GM23338 (cell line): ENCODE results near the gene HHAT. TPM values are rescaled to one million over a fixed set of nuclear protein-coding genes. Genes with fewer than 3 reads are reported as not detected.

ENCODE experiments used
- ATAC-seq: fragments of 200-7000 bp; cut with Tn5 transposase; 3 replicates; pipeline ENCODE4 v1.9.1; 2020
- DNase-seq: peaks from one replicate; pipeline ENCODE4 v3.0.0-alpha.2; 2015; ENCODE audit warnings: low spot score
- H2AFZ ChIP-seq: fragments of 200-600 bp; sonication (generic); 2 replicates; pipeline ENCODE4 v1.8.0; 2016; ENCODE audit warnings: antibody characterized with exemption, mild to moderate bottlenecking, moderate library complexity
- H3F3A ChIP-seq: fragments of 200-600 bp; sonication (generic); replicated peaks from 2 replicates; pipeline ENCODE4 v1.8.0; 2017; ENCODE audit warnings: antibody characterized with exemption, mixed run types, low read depth
- H3K27ac ChIP-seq: fragments of 200-600 bp; sonication (generic); 2 replicates; pipeline ENCODE4 v1.6.1; 2016; ENCODE audit warnings: low read depth
- H3K27me3 ChIP-seq: fragments of 200-600 bp; sonication (generic); 2 replicates; pipeline ENCODE4 v1.8.0; 2016; ENCODE audit warnings: mild to moderate bottlenecking, mixed run types, moderate library complexity; ENCODE audit not compliant: insufficient read depth
- H3K36me3 ChIP-seq: fragments of 200-600 bp; sonication (generic); 2 replicates; pipeline ENCODE4 v1.8.0; 2016; ENCODE audit warnings: mild to moderate bottlenecking; ENCODE audit not compliant: insufficient read depth
- H3K4me1 ChIP-seq: fragments of 200-600 bp; sonication (generic); 2 replicates; pipeline ENCODE4 v1.8.0; 2016; ENCODE audit warnings: mild to moderate bottlenecking, moderate library complexity; ENCODE audit not compliant: insufficient read depth
- H3K4me2 ChIP-seq: fragments of 200-600 bp; sonication (generic); 2 replicates; pipeline ENCODE4 v1.7.1; 2017; ENCODE audit warnings: mixed run types
- H3K4me3 ChIP-seq: fragments of 200-600 bp; sonication (generic); 2 replicates; pipeline ENCODE4 v1.6.1; 2016; ENCODE audit warnings: mixed run types
- H3K79me2 ChIP-seq: fragments of 200-600 bp; sonication (generic); replicated peaks from 2 replicates; pipeline ENCODE4 v1.8.0; 2017; ENCODE audit warnings: mild to moderate bottlenecking; ENCODE audit not compliant: insufficient read depth
- H3K9me2 ChIP-seq: fragments of 200-600 bp; sonication (generic); 2 replicates; pipeline ENCODE4 v1.8.0; 2017; ENCODE audit not compliant: insufficient read depth
- H4K20me1 ChIP-seq: fragments of 200-600 bp; sonication (generic); replicated peaks from 2 replicates; pipeline ENCODE4 v1.8.0; 2017; ENCODE audit warnings: mild to moderate bottlenecking; ENCODE audit not compliant: insufficient read depth
- H3K27ac Mint-ChIP-seq: 2 replicates; pipeline ENCODE4 v1.8.0; 2020; ENCODE audit warnings: inconsistent platforms, mild to moderate bottlenecking, moderate library complexity, mixed read lengths
- H3K27me3 Mint-ChIP-seq: 3 replicates; pipeline ENCODE4 v1.8.0; 2022; ENCODE audit warnings: low read depth, mild to moderate bottlenecking, moderate library complexity, mixed read lengths, inconsistent platforms; ENCODE audit not compliant: insufficient read depth, poor library complexity
- H3K36me3 Mint-ChIP-seq: 3 replicates; pipeline ENCODE4 v1.8.0; 2021; ENCODE audit warnings: low read depth, mild to moderate bottlenecking, inconsistent platforms, moderate library complexity, mixed read lengths
- H3K4me1 Mint-ChIP-seq: 3 replicates; pipeline ENCODE4 v1.8.0; 2020; ENCODE audit warnings: mild to moderate bottlenecking, inconsistent platforms, mixed read lengths
- H3K4me3 Mint-ChIP-seq: 3 replicates; pipeline ENCODE4 v1.8.0; 2021; ENCODE audit warnings: moderate library complexity, mild to moderate bottlenecking, inconsistent platforms, mixed read lengths
- H3K9me3 Mint-ChIP-seq: 3 replicates; pipeline ENCODE4 v1.8.0; 2020; ENCODE audit warnings: moderate library complexity, mild to moderate bottlenecking, inconsistent platforms, mixed read lengths
- CREB1 ChIP-seq: fragments of 250-450 bp; sonication (Bioruptor Pico); IDR thresholded peaks from 2 replicates; pipeline ENCODE4 v1.5.0; 2020; ENCODE audit warnings: low read depth, mild to moderate bottlenecking, moderate library complexity
- CTCF ChIP-seq, 2 experiments: fragments of 200-600 bp in 1 of 2; sonication (generic) in 1 of 2; conservative IDR thresholded peaks; 2 replicates each; pipeline versions ENCODE4 v1.5.1 to v1.6.1; 2016 to 2017; ENCODE audit warnings: antibody characterized with exemption in 2 of 2, low read depth in 2 of 2, mild to moderate bottlenecking in 2 of 2, moderate library complexity in 1 of 2
- ETS1 ChIP-seq: IDR thresholded peaks from 2 replicates; pipeline ENCODE4 v1.6.1; 2016; ENCODE audit warnings: antibody characterized with exemption
- EZH2 ChIP-seq: fragments of 200-600 bp; sonication (generic); IDR thresholded peaks from one replicate; pipeline ENCODE4 v1.8.0; 2017; ENCODE audit warnings: antibody characterized with exemption, mild to moderate bottlenecking, low read depth; ENCODE audit not compliant: unreplicated experiment
- EZH2phosphoT487 ChIP-seq: fragments of 200-600 bp; sonication (generic); IDR thresholded peaks from one replicate; pipeline ENCODE4 v1.8.1; 2018; ENCODE audit warnings: antibody characterized with exemption; ENCODE audit not compliant: unreplicated experiment
- JUNB ChIP-seq: IDR thresholded peaks from one replicate; pipeline ENCODE4 v1.6.1; 2016; ENCODE audit warnings: antibody characterized with exemption; ENCODE audit not compliant: unreplicated experiment
- NANOG ChIP-seq: IDR thresholded peaks from 2 replicates; pipeline ENCODE4 v1.6.1; 2016; ENCODE audit warnings: antibody characterized with exemption, borderline replicate concordance
- POLR2AphosphoS5 ChIP-seq: IDR thresholded peaks from 2 replicates; pipeline ENCODE4 v1.6.1; 2016; ENCODE audit warnings: antibody characterized with exemption, low read depth
- REST ChIP-seq: IDR thresholded peaks from one replicate; pipeline ENCODE4 v1.6.1; 2018; ENCODE audit warnings: antibody characterized with exemption; ENCODE audit not compliant: unreplicated experiment
- STAT1 ChIP-seq: IDR thresholded peaks from one replicate; pipeline ENCODE4 v1.6.1; 2016; ENCODE audit warnings: antibody characterized with exemption; ENCODE audit not compliant: unreplicated experiment
- ZNF114 ChIP-seq: fragments of 250-450 bp; sonication (Bioruptor Pico); IDR thresholded peaks from 2 replicates; pipeline ENCODE4 v1.5.0; 2020; ENCODE audit warnings: mild to moderate bottlenecking, moderate library complexity
- ZNF331 ChIP-seq: fragments of 250-450 bp; sonication (Bioruptor Pico); IDR thresholded peaks from 2 replicates; pipeline ENCODE4 v1.5.0; 2020; ENCODE audit warnings: low read depth, mild to moderate bottlenecking, moderate library complexity
- ZNF462 ChIP-seq: fragments of 250-450 bp; sonication (Bioruptor Pico); IDR thresholded peaks from 2 replicates; pipeline ENCODE4 v1.5.0; 2020; ENCODE audit warnings: mild to moderate bottlenecking, moderate library complexity
- polyA plus RNA-seq: library from polyadenylated mRNA; unstranded; fragments of >200 nt; fragmentation: Nextera tagmentation; extraction: Ambion mirVana; gene quantifications from 2 replicates; pipeline ENCODE4 v1.2.1, GENCODE V29; 2016
- total RNA-seq: library from RNA; depleted of rRNA; stranded (reverse); fragments of >200 nt; shearing (Covaris generic); gene quantifications from 2 replicates; pipeline ENCODE4 v1.2.3, GENCODE V29; 2014

HHAT gene
- total and polyA plus RNA-seq, 2 experiments from 2014 or later: 0.11 to 0.66 TPM

- TF ChIP-seq EZH2phosphoT487 (no peak), ZNF331 (CRISPR knock-in tag) (no peak), POLR2AphosphoS5 (no peak), STAT1 (no peak), CTCF (conservative IDR thresholded peaks at IDR 0.05; ENCODE audit: low read depth in 2 of 2) (no peak), ETS1 (no peak), EZH2 (no peak), ZNF462 (CRISPR knock-in tag) (no peak), CREB1 (CRISPR knock-in tag) (no peak), NANOG (no peak), REST (no peak), ZNF114 (no peak), JUNB (no peak)
- ATAC-seq (no peak), DNase-seq (no peak)
- Mint-ChIP-seq H3K36me3 (no peaks in the 10 kb centered on the region), H3K4me1 (peaks cover 38% of the 10 kb centered on the region), H3K9me3 (peaks cover 3% of the 10 kb centered on the region; the same call in 1 of the 3 replicates), H3K27ac (no peak overlapping the region), H3K27me3 (peaks cover 19% of the 10 kb centered on the region), H3K4me3 (no peak overlapping the region)
- H3K79me2 ChIP-seq: no peaks in the 10 kb centered on the region
- no peaks in the 10 kb centered on the region for H3F3A ChIP-seq
- H3K9me2 ChIP-seq: 0 out of 2 replicates have a peak, but pooled peaks cover 3% of the 10 kb centered on the region
- H3K4me1 ChIP-seq: peaks cover 40% of the 10 kb centered on the region
- peaks cover 24% of the 10 kb centered on the region for H3K27me3 ChIP-seq
- no peak overlapping the region for H3K4me2 ChIP-seq
- H3K36me3 ChIP-seq: no peaks in the 10 kb centered on the region
- no peaks in the 10 kb centered on the region for H4K20me1 ChIP-seq
- no peak overlapping the region for H3K4me3 ChIP-seq
- H3K27ac ChIP-seq: no peak overlapping the region
- H2AFZ ChIP-seq: no peak overlapping the region
These were observed 32.0 kb upstream of the HHAT start for GRCh38 chr1:210296682-210297081.
